ENCODE data around the gene ARMC7.

The ARMC7 gene

DNA sequence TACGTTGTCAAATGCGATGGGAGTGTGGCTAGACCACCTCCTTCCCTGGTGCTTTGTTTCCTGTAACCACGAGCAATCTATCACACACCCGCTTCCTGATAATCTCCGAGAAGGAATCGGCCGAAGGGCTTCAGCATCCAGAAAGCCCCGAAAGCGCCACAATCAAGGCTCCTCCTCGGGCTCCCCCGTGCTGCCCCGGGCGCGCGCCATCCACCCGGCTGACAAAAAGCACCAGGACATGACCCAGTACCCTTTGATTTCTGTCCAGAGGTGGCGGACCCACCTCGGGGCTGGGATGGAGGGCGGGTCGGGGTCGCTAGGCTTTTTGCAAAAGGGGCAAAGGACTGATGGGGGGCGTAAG lies 743 bp upstream of the ARMC7 start:
- TF ChIP-seq POLR2AphosphoS5 (IDR thresholded peaks at IDR 0.05; ENCODE audit: low read depth, low read length) (no peak), TAF1 (IDR thresholded peaks at IDR 0.05; ENCODE audit: borderline replicate concordance, insufficient read depth, low read length) (no peak), SIN3A (IDR thresholded peaks at IDR 0.05; ENCODE audit: borderline replicate concordance, insufficient read depth, low read length) (no peak), FOXP2 (optimal IDR thresholded peaks at IDR 0.05; ENCODE audit: borderline replicate concordance, extremely low read depth, extremely low read length, insufficient read depth) (no peak)
- TF ChIP-seq, protein P1, sequence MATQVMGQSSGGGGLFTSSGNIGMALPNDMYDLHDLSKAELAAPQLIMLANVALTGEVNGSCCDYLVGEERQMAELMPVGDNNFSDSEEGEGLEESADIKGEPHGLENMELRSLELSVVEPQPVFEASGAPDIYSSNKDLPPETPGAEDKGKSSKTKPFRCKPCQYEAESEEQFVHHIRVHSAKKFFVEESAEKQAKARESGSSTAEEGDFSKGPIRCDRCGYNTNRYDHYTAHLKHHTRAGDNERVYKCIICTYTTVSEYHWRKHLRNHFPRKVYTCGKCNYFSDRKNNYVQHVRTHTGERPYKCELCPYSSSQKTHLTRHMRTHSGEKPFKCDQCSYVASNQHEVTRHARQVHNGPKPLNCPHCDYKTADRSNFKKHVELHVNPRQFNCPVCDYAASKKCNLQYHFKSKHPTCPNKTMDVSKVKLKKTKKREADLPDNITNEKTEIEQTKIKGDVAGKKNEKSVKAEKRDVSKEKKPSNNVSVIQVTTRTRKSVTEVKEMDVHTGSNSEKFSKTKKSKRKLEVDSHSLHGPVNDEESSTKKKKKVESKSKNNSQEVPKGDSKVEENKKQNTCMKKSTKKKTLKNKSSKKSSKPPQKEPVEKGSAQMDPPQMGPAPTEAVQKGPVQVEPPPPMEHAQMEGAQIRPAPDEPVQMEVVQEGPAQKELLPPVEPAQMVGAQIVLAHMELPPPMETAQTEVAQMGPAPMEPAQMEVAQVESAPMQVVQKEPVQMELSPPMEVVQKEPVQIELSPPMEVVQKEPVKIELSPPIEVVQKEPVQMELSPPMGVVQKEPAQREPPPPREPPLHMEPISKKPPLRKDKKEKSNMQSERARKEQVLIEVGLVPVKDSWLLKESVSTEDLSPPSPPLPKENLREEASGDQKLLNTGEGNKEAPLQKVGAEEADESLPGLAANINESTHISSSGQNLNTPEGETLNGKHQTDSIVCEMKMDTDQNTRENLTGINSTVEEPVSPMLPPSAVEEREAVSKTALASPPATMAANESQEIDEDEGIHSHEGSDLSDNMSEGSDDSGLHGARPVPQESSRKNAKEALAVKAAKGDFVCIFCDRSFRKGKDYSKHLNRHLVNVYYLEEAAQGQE (IDR thresholded peaks at IDR 0.05; ENCODE audit: insufficient read depth in 1 of 2, low read depth in 2 of 2, low read length in 2 of 2): no peak

- TF ChIP-seq SIN3A (IDR thresholded peaks at IDR 0.05; ENCODE audit: borderline replicate concordance, insufficient read depth, low read length) (no peak), POLR2AphosphoS5 (IDR thresholded peaks at IDR 0.05; ENCODE audit: low read depth, low read length) (no peak), TAF1 (IDR thresholded peaks at IDR 0.05; ENCODE audit: borderline replicate concordance, insufficient read depth, low read length) (no peak), FOXP2 (optimal IDR thresholded peaks at IDR 0.05; ENCODE audit: borderline replicate concordance, extremely low read depth, extremely low read length, insufficient read depth) (no peak)
- TF ChIP-seq, protein P1 (IDR thresholded peaks at IDR 0.05; ENCODE audit: insufficient read depth in 1 of 2, low read depth in 2 of 2, low read length in 2 of 2): no peak
Observed at GRCh38 chr17:75110234-75110937, 617 bp downstream of the ARMC7 start.

- TF ChIP-seq FOXP2 (optimal IDR thresholded peaks at IDR 0.05; ENCODE audit: borderline replicate concordance, extremely low read depth, extremely low read length, insufficient read depth) (no peak), POLR2AphosphoS5 (IDR thresholded peaks at IDR 0.05; ENCODE audit: low read depth, low read length) (no peak), TAF1 (IDR thresholded peaks at IDR 0.05; ENCODE audit: borderline replicate concordance, insufficient read depth, low read length) (no peak), SIN3A (IDR thresholded peaks at IDR 0.05; ENCODE audit: borderline replicate concordance, insufficient read depth, low read length) (no peak)
- TF ChIP-seq, protein P1 (IDR thresholded peaks at IDR 0.05; ENCODE audit: insufficient read depth in 1 of 2, low read depth in 2 of 2, low read length in 2 of 2): no peak
Observed at GRCh38 chr17:75111777-75112335, 2.1 kb downstream of the ARMC7 start.

- TF ChIP-seq TAF1 (IDR thresholded peaks at IDR 0.05; ENCODE audit: borderline replicate concordance, insufficient read depth, low read length) (no peak; the same call in 1 of the 2 replicates), FOXP2 (optimal IDR thresholded peaks at IDR 0.05; ENCODE audit: borderline replicate concordance, extremely low read depth, extremely low read length, insufficient read depth) (no peak), POLR2AphosphoS5 (IDR thresholded peaks at IDR 0.05; ENCODE audit: low read depth, low read length) (no peak), SIN3A (IDR thresholded peaks at IDR 0.05; ENCODE audit: borderline replicate concordance, insufficient read depth, low read length) (no peak)
- TF ChIP-seq, protein P1 (IDR thresholded peaks at IDR 0.05; ENCODE audit: insufficient read depth in 1 of 2, low read depth in 2 of 2, low read length in 2 of 2): no peak
Observed at GRCh38 chr17:75113798-75114551, 4.2 kb downstream of the ARMC7 start.
